ENCODE results near the gene GNL1.

GRCh38 chr6:30591008-30591407 is 34.7 kb upstream of the GNL1 start:
- TF ChIP-seq, protein P1, sequence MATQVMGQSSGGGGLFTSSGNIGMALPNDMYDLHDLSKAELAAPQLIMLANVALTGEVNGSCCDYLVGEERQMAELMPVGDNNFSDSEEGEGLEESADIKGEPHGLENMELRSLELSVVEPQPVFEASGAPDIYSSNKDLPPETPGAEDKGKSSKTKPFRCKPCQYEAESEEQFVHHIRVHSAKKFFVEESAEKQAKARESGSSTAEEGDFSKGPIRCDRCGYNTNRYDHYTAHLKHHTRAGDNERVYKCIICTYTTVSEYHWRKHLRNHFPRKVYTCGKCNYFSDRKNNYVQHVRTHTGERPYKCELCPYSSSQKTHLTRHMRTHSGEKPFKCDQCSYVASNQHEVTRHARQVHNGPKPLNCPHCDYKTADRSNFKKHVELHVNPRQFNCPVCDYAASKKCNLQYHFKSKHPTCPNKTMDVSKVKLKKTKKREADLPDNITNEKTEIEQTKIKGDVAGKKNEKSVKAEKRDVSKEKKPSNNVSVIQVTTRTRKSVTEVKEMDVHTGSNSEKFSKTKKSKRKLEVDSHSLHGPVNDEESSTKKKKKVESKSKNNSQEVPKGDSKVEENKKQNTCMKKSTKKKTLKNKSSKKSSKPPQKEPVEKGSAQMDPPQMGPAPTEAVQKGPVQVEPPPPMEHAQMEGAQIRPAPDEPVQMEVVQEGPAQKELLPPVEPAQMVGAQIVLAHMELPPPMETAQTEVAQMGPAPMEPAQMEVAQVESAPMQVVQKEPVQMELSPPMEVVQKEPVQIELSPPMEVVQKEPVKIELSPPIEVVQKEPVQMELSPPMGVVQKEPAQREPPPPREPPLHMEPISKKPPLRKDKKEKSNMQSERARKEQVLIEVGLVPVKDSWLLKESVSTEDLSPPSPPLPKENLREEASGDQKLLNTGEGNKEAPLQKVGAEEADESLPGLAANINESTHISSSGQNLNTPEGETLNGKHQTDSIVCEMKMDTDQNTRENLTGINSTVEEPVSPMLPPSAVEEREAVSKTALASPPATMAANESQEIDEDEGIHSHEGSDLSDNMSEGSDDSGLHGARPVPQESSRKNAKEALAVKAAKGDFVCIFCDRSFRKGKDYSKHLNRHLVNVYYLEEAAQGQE (IDR thresholded peaks at IDR 0.05; ENCODE audit: low read depth, low read length), result no peak
- TF ChIP-seq ESRRA (IDR thresholded peaks at IDR 0.05; ENCODE audit: low read length), result no peak

Measured in GM12878 (cell line).